SK-MEL-5 (cell line): ENCODE measurements around the gene LYPD8. TPM values are rescaled to one million over a fixed set of nuclear protein-coding genes. Genes with fewer than 3 reads are reported as not detected.
"Not testable (repeated sequence)": the region's sequence is repeated elsewhere in the genome, so short reads cannot be mapped to it uniquely, and the experiment has no call there.

ENCODE experiments used
- DNase-seq: peaks from one replicate; pipeline ENCODE4 v3.0.0-alpha.2; 2016; ENCODE audit warnings: low read depth, low spot score
- in situ Hi-C: cut with HindIII; loops from 2 replicates; pipeline ENCODE4 v1.10.0; 2016; ENCODE audit warnings: low sequenced_read_pairs, high pct_unique_total_duplicates, low pct_unique_long_range_greater_than_20kb
- polyA plus RNA-seq, 2 experiments: library from polyadenylated mRNA; depleted of rRNA; stranded (reverse); fragments of >200 nt; gene quantifications; 2 replicates each; pipeline ENCODE4 v1.2.3, GENCODE V29; 2015
- total RNA-seq: library from RNA; depleted of rRNA; stranded (reverse); fragments of >200 nt; shearing (Covaris generic); gene quantifications from 2 replicates; pipeline ENCODE4 v1.2.3, GENCODE V29; 2014; rRNA removed

LYPD8 gene, protein sequence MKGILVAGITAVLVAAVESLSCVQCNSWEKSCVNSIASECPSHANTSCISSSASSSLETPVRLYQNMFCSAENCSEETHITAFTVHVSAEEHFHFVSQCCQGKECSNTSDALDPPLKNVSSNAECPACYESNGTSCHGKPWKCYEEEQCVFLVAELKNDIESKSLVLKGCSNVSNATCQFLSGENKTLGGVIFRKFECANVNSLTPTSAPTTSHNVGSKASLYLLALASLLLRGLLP
- total RNA-seq = 2.3 and 2.4 TPM in 2 replicates
- polyA plus RNA-seq (2015; cell fraction: cytosol; rRNA removed) = 1.6 and 4.3 TPM in 2 replicates
- 1.6 and 4.3 TPM in 2 replicates for polyA plus RNA-seq (2015; cell fraction: nucleus; rRNA removed)

DNA sequence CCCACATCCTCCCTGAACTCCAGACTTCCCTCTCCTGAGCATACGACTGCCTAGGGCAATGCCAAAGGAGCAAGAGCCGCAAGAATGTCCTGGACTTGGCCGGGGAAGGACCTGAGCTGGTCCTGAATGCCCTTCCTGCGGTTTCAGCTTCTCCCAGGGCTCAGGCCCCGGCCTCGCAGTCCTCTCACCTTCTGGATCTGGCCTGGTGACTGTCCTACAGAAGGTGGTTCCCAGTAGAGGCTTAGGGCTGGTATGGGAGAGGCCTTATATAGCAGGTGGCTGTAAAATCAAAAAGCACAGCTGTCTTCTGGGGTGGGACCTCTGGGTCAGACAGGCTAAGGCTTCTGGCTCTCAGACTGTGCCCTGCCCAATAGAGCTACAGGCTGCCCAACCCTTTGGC lies at the start of gene LYPD8:
TSS of gene LYPD8 (minus strand) at position 243 of the 400 bp plus-strand sequence. CDS start 4,678 bp downstream, outside the sequence.
- no peak for DNase-seq
- in situ Hi-C loops = no loop called here

DNA sequence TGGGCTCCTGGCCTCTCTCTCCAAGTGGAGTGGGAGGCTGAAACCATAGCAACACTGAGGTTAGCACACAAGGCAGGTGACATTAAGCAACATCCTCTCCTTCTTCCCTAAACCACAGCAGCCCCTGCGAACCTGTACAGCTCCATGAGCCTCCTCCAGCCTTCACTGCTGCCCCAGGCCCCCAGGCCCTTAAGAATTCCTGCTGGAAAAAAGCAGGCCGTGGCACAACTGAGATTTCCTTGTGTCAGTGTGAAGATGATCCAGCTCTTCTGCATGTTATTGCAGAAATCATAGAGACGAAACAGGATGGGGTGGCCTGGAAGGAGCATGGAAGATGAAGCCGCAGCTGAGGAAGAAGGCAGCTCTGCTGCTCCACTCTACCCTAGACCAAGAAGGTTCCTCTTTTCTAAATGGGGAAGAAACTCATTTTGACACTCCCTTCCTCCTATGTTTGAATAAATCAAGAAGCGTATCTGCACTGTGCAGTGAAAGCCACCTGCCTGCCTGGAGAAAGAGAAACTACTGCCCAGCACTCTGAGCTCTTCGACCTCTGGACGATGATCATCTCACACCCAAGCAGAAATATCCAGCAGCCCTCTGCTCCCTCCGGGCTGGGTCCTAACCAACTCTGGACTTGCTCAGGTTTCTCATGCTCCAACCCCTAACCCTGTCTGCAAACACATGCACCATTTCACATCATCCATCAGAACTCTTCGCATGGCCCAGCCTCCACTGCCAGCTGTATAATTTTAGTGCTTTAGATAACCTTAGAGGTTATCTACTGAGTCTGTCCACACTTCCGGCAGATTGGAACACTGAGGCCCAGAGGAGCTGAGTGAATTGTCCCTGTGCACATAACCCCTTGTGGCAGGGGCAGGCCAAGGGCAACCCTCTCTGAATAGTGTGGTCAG lies 49.5 kb upstream of the LYPD8 start:
- DNase-seq = no peak
- in situ Hi-C loops = no loop called here

DNA sequence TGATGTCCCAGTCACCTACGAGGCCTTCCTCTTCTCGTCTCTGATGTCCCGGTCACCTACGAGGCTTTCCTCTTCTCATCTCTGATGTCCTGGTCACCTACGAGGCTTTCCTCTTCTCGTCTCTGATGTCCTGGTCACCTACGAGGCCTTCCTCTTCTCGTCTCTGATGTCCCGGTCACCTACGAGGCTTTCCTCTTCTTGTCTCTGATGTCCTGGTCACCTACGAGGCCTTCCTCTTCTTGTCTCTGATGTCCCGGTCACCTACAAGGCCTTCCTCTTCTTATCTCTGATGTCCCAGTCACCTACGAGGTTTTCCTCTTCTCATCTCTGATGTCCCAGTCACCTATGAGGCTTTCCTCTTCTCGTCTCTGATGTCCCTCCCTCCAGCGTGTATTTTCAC lies 47.9 kb upstream of the LYPD8 start:
- DNase-seq, in situ Hi-C loops: not testable (repeated sequence)

DNA sequence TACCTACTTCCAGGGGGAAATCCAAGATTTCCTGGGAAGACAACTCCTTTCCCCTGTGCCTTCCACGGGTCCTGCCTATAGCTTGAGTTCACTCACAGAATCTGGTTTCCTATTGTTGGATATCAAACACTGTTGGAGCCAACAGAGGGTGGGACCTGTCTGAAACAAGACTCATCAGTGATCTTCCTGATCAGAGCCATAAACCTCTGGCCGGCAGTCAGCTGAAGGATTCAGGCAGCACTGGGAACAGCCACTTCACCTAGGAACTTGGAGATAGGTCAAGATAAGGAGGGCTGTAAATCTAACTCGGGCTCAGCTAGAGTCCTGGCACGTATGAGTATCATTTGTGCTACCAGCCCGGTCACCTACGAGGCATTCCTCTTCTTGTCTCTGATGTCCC lies 46.9 kb upstream of the LYPD8 start:
- in situ Hi-C loops = no loop called here
- DNase-seq = no peak

DNA sequence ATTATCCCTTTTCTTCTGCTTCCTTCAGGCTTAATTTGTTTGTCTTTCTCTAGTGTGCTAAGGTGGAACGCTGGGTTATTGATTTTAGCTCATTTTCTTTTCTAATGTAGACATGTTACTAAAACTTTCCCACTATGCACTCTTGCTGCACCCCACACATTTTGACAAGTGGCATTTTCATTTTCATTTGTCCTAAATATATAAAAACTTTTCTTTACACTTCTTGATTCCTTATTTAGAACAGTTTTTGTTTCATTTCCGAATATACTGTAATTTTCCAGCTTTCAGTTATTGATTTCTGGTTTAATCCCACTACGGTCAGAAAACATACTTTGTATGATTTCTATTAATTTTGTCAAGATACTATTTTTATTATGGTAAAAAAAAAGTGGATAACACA lies 44.9 kb upstream of the LYPD8 start:
- no peak for DNase-seq
- in situ Hi-C loops = no loop called here

DNA sequence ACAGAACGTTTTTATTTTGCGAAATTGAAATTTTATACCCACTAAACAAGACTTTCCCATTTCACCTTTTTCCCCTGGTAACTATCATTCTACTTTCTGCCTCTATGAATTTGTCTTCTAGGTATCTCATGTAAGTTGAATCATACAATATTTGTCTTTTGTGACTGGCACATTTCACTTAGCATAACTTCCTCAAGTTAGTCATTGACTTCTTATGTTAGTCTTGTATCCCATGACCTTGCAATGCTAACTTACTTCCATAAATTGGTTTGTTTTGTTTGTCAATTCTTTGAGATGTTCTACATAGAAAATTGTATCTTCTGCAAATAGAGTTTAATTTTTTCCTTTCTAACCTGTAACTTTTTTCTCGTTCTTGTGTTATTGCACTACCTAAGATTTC lies 43.2 kb upstream of the LYPD8 start:
- no peak for DNase-seq
- in situ Hi-C loops = no loop called here

DNA sequence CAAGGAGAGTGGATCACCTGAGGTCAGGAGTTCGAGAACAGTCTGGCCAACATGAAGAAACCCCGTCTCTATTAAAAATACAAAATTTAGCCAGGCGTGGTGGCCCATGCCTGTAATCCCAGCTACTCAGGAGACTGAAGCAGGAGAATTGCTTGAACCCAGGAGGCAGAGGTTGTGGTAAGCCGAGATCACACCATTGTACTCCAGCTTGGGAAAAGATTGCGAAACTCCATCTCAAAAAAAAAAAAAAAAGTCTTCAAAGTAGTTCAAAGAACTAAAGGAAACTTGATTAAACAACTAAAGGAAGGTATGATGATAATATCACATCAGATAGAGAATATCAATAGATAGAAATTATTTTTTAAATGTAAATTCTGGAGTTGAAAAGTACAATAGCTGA lies 39.1 kb upstream of the LYPD8 start:
- in situ Hi-C loops, DNase-seq: not testable (repeated sequence)

DNA sequence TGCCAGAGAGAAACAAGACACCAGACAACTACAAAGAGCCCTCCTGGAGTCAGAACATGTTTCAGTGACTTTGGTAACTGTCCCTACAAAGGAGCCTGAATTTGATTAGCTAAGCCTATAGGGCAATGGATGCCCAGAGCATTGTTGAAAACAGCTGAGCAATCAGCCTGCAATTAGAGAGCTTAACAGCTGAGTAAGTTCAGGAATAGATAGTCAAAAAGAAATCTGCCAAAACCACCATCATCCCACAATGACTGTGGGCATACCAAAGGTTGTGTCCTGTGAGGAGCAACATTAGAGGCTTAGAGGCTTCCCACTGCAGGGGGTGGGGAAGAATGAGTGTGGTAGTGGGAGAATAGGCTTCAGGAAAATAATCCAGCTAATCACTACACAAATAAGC lies 38.0 kb upstream of the LYPD8 start:
- DNase-seq = no peak
- in situ Hi-C loops = no loop called here

DNA sequence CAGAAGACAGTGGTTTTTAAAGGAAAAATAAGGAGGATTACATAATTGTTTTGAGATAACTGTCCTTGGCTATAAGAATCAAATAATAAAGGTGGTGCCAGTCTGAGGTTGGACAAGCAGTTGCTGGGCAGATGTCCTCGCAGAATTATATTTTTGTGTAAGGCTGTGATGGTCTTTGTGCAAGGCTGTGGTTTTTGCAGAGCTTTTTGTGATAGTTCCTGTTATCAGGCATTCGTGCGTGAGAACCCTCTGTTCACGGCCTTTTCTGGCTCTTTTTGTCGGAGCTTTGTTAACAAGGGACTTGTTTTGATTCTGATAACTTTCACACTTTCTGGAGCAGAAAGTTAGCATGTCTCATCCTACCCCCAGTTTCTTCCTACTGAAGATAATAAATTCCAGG lies 36.8 kb upstream of the LYPD8 start:
- in situ Hi-C loops = no loop called here
- DNase-seq = no peak

DNA sequence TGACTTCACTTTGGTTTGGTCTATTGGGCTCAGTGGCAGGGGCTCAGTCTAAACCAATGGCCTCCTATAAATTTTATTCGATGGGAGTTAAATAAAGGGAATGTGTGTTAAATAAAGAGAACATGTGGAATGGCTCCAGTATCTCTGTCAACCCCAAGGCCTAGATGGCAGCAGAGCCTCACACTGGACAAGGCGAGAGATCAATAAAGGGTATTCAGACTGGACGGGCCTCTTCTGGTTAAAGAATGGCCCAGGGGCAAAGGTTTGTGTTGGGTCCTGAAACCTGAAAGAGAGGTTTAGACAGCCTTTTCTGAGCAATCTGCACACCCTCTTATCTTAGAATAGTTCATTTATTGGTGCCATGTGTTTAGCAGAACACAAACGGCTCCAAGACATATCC lies 35.5 kb upstream of the LYPD8 start:
- peak; percentile 28 for DNase-seq
- in situ Hi-C loops = no loop called here

DNA sequence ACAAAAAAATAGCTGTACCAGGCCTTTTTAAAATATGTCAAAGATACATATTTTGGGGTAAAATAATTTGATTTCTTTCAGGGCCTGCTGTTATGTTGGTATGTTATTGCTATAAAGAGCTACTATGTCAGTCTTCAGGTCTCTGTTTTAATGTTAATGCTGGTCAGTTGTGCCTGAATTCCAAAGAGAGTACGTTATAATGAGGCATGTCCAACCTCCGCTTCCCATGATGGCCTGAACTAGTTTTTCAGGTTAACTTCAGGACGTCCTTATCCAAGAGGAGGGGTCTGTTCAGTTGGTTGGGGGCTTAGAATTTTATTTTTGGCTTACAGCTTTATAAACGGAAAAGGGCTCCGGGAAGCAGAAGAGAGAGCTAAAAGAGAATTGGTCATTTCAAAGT lies 34.9 kb upstream of the LYPD8 start:
- in situ Hi-C loops = no loop called here
- no peak for DNase-seq

DNA sequence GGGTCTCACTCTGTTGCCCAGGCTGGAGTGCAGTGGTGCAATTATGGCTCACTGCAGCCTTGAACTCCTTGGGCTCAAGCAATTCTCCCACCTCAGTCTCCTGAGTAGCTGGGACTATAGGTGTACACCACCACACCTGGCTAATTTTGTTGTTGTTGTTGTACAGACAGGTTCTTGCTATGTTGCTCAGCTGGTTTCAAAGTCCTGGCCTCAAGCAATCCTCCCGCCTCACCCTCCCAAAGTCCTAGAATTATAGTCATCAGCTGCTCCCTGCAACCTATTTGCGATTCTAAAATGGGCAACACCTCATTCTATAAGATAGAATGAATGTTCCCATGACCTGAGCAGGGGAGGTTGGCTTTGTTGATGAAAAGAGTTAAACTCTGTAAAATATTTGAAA lies 33.8 kb upstream of the LYPD8 start:
- in situ Hi-C loops, DNase-seq: not testable (repeated sequence)

DNA sequence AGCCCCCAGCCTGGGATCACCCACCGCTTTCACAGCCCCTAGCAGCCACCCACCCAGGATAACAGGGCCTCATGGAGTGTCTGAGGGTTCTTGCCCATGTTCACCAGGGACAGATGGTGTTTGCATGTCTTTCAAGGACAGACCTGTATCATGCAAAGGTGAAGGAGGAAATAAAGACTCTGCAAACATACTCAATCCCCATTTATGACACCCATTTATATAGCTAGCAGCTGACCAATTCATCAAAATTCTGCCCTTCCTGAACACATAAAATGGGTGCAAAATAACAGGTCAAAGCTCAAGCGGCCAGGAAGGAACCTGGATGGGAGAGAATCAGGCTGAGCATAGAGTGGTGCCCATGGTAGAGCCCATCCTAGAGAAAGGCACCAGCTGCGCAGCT lies 32.8 kb upstream of the LYPD8 start:
- in situ Hi-C loops = no loop called here
- DNase-seq = no peak

DNA sequence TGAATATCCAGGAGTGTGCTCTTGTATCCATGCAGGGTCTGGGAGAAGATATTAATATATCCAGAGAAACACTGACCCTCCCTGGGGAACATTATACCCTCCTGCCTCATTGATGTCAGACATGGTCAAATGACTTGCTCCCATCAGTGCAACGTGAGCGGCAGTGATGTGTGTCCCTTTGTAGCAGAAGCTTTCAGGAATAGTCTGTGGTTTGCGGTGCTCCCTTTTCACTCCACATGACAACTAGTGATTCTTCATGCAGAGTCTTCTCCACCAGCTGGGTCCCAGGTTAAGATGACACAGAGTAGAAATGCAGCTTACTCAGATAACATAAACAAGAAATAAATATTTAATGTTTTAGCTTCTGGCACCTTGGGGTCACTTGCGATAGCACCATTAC lies 31.9 kb upstream of the LYPD8 start:
- in situ Hi-C loops = no loop called here
- peak; percentile 57 for DNase-seq

DNA sequence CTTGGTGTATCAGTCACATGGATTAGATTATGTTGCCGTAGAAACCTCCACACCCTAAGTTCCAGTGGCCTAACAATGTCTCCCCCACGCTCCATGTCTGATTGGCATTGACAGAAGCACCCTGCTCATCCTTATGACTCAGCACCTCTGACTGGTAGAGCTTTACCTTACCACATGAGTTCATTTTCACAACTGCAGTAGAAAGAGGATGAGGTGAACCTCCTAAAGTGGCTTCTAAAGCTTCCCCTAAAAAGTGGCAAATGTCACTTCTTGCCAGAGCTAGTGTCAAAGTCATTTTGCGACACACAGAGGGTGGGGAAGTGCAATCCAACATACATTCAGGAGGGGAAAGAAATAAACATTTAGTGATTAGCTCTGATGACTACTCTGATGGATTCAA lies 30.6 kb upstream of the LYPD8 start:
- no peak for DNase-seq

DNA sequence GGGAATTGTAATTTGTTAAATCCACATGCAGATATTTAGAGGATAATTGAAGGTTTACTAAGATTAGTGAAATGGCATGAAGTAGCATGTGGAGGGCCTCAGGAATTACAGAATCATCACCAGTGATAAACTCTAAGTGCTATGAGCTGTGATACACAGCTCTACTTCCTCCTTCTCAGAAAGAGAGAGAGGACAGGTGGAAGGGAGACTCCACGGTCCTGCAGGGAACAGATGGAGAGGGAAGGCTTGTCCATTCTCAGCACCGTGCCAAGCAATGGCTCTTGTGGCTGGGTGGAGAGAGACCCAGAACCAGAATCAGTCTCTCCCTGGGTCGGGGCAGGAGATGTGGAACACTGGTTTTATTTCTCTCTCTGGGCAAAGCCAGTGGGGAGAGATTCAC lies 27.8 kb upstream of the LYPD8 start:
- no peak for DNase-seq
- in situ Hi-C loops = no loop called here

More for the DNA sequence above, 30.6 kb upstream of the LYPD8 start:
- in situ Hi-C loops = no loop called here

DNA sequence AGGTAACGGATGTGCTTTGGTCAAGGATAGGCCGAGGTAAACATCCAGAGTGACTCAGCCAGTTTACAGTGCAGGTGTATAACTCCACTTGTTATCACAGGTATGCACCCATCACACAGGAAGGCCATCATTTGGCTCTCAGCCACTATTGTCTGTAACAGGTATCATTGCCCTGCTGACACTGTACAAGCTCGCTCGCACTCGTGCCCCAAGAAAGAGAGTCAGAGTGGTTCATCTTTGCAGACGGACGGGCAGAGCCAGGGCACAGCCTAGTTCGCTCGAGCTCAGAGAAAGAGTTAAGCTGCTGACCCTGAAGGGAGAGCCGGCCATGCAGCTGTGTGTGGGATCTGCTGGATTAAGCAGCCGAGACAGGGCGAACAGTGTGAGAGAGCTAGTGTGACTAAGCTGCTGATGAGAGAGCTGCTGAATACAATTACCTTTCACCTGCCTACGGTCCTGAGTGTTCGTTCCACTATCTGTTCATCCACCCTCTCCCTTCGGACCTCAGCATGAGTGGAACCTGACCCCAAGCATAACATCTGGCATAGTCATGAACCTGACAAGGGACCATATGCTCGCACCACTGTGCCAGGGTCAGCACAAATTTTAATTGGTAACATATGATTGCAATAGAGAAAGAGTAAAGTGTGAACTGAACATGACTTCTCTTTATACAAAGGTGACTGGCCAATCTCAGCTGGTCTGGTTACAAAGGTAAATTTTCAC lies 27.0 kb upstream of the LYPD8 start:
- in situ Hi-C loops = no loop called here
- DNase-seq = no peak

DNA sequence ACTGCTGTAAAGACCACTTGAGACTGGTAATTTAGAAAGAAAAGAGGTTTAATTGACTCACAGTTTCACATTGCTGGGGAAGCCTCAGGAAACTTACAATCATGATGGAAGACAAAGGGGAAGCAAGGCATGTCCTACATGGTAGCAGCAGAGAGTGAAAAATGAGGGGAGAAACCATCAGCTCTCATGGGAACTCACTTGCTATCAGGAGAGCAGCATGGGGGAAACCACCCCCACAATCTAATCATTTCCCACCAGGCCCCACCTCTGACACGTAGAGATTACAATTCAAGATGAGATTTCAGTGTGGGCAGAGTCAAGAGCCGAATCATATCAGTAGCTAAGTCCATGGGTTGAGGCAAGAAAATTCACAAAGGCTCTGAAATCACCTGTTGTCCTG lies 23.8 kb upstream of the LYPD8 start:
- in situ Hi-C loops = no loop called here
- no peak for DNase-seq
